Upper lobe of left lung (tissue), 6 donors: Measurements from ENCODE around the gene CD8A. TPM values are rescaled to one million over a fixed set of nuclear protein-coding genes. Genes with fewer than 3 reads are reported as not detected.

Experiments
- ATAC-seq, 2 donors: fragments of 200-7000 bp; cut with Tn5 transposase; one replicate each; pipeline ENCODE4 v1.9.1; 2022; ENCODE audit warnings: mild to moderate bottlenecking in 2 of 2, moderate library complexity in 2 of 2; ENCODE audit not compliant: low FRiP score in 2 of 2
- DNase-seq, 2 donors: peaks; one replicate each; pipeline ENCODE4 v3.0.0-alpha.2; 2019 to 2020
- H3K27ac ChIP-seq, 4 donors: fragments of 200-600 bp; sonication (generic); one replicate each; pipeline ENCODE4 v1.5.1; 2016 to 2019
- H3K27me3 ChIP-seq, 4 donors: fragments of 200-600 bp; sonication (generic); one replicate each; pipeline ENCODE4 v1.5.1; 2017 to 2019
- H3K36me3 ChIP-seq, 4 donors: fragments of 200-600 bp; sonication (generic); one replicate each; pipeline ENCODE4 v1.5.1; 2016 to 2019
- H3K4me1 ChIP-seq, 4 donors: fragments of 200-600 bp; sonication (generic); one replicate each; pipeline ENCODE4 v1.5.1; 2018 to 2019
- H3K4me3 ChIP-seq, 4 donors: fragments of 200-600 bp; sonication (generic); one replicate each; pipeline ENCODE4 v1.5.1; 2017 to 2019; ENCODE audit warnings: mild to moderate bottlenecking in 2 of 4, moderate library complexity in 1 of 4
- H3K9me3 ChIP-seq, 4 donors: fragments of 200-600 bp; sonication (generic); one replicate each; pipeline ENCODE4 v1.5.1; 2018 to 2019
- EP300 ChIP-seq, 4 donors: sonication (generic); formaldehyde crosslinking; IDR thresholded peaks; one replicate each; pipeline ENCODE4 v1.5.1; 2017; ENCODE audit warnings: antibody characterized with exemption in 4 of 4, control low read depth in 2 of 4
- POLR2A ChIP-seq, 4 donors: fragments of 450-650 bp; IDR thresholded peaks; one replicate each; pipeline ENCODE4 v1.5.1; 2016 to 2017; ENCODE audit warnings: antibody characterized with exemption in 4 of 4, mild to moderate bottlenecking in 2 of 4
- POLR2AphosphoS5 ChIP-seq, 2 donors: sonication (generic); formaldehyde crosslinking; IDR thresholded peaks; one replicate each; pipeline ENCODE4 v1.5.1; 2017; ENCODE audit warnings: antibody characterized with exemption in 2 of 2
- WGBS, 2 donors: methylation state at CpG; one replicate each; pipeline ENCODE4 v1.1.5; 2017 to 2018; 5-methylcytosine and 5-hydroxymethylcytosine counted together
- total RNA-seq, 6 donors: library from RNA; depleted of rRNA in 4 of 6; stranded (reverse); fragments of >200 nt in 4 of 6; gene quantifications; one replicate each; pipeline versions ENCODE4 v1.1.0 to v1.2.1, GENCODE V29; 2016 to 2021
- TF ChIP-seq, protein P1 (sequence below), 6 experiments: fragments of 450-650 bp in 4 of 6; fragments of 200-600 bp in 2 of 6; sonication (generic) in 2 of 6; IDR thresholded peaks; one replicate each; pipeline ENCODE4 v1.5.1; 2016 to 2019; ENCODE audit warnings: antibody characterized with exemption in 6 of 6
- donor health status: DM: no; HTN: no; CAD: no; lungs with moderate emphysema.
- donor health status: DM: no; HTN: yes; CAD: no; lungs with severe emphysema.

CD8A gene
- total RNA-seq, 6 donors from 2014 or later, result 4.1 to 5.6 (median 4.7) TPM

DNA sequence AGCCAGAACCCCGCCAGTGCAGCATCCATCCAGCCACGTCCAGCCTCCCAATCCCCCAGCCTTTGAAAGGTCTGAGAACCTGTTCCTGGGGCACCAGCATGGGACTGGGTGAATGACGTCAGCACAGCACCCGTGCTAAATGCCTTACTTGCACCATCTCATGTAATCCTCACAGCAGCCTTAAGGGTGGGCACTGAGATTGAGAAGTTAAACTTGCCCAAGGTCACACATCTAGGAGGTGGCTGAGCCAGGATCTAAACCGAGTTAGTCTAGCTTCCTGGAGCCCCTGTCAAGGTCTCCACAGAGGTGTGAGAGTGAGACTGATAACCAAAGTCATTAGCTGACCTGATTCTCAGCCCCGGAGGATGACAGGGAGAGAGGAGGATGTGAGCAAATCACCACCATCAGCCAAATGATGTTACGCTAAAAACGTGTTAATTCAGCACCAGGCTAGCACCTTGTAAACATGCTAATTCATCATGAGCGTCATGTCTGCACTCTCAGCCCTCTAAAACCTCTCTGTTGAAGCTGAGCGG, 4.6 kb downstream of the CD8A start:
- Histone ChIP-seq H3K4me1 (peaks cover 17 to 38% (median 26%) of the 10 kb centered on the region in 4 donors), H3K4me3 (no peak overlapping the region), H3K27me3 (peaks cover 3 to 26% (median 20%) of the 10 kb centered on the region in 4 donors), H3K27ac (peak overlapping the region in 1 of 4 donors; percentile 46), H3K36me3 (no peaks in the 10 kb centered on the region), H3K9me3 (no peaks in the 10 kb centered on the region)
- WGBS, 2 donors, result 57 to 67% methylated on average over 7 to 10 of the region's 10 CpGs
- TF ChIP-seq POLR2A (IDR thresholded peaks at IDR 0.05) (peak in 1 of 4 donors; percentile 16), POLR2AphosphoS5 (IDR thresholded peaks at IDR 0.05) (peak in 1 of 2 donors; percentile 15), EP300 (IDR thresholded peaks at IDR 0.05) (no peak)
- no peak for ATAC-seq
- DNase-seq, result no peak

DNA sequence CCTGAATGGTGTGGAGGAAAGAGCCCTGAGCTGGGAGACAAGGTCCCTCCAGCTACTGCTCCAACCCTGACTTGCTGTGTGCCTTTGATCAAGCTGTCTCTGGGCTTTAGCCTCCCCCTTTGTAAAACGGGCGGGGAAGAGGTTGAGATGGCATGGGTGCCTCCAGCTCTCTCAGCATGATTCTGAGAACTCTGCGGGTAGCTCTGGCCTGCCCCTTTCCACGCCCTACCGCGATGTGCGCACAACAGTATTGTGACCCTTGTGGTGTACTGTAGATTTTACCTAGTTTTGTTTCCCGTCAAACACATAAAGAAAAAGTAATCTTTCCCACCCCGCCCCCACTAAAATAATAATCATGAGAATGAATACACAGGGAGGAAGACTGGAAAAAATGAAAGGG, 5.3 kb downstream of the CD8A start:
- no peaks in the 10 kb centered on the region for H3K36me3 ChIP-seq
- H3K4me3 ChIP-seq, result no peak overlapping the region
- H3K27ac ChIP-seq, result peak overlapping the region in 1 of 4 donors; percentile 46
- no peak for DNase-seq
- WGBS, 2 donors, result 85 to 93% methylated on average over 9 of the region's 9 CpGs
- peaks cover 0 to 21% (median 15%) of the 10 kb centered on the region in 4 donors for H3K27me3 ChIP-seq
- no peaks in the 10 kb centered on the region for H3K9me3 ChIP-seq
- no peak for ATAC-seq
- TF ChIP-seq, protein P1, sequence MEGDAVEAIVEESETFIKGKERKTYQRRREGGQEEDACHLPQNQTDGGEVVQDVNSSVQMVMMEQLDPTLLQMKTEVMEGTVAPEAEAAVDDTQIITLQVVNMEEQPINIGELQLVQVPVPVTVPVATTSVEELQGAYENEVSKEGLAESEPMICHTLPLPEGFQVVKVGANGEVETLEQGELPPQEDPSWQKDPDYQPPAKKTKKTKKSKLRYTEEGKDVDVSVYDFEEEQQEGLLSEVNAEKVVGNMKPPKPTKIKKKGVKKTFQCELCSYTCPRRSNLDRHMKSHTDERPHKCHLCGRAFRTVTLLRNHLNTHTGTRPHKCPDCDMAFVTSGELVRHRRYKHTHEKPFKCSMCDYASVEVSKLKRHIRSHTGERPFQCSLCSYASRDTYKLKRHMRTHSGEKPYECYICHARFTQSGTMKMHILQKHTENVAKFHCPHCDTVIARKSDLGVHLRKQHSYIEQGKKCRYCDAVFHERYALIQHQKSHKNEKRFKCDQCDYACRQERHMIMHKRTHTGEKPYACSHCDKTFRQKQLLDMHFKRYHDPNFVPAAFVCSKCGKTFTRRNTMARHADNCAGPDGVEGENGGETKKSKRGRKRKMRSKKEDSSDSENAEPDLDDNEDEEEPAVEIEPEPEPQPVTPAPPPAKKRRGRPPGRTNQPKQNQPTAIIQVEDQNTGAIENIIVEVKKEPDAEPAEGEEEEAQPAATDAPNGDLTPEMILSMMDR (IDR thresholded peaks at IDR 0.05), result no peak
- TF ChIP-seq POLR2A (IDR thresholded peaks at IDR 0.05), result no peak
- no peak for TF ChIP-seq EP300 (IDR thresholded peaks at IDR 0.05)
- no peak for TF ChIP-seq POLR2AphosphoS5 (IDR thresholded peaks at IDR 0.05)
- peaks cover 12 to 32% (median 20%) of the 10 kb centered on the region in 4 donors for H3K4me1 ChIP-seq

DNA sequence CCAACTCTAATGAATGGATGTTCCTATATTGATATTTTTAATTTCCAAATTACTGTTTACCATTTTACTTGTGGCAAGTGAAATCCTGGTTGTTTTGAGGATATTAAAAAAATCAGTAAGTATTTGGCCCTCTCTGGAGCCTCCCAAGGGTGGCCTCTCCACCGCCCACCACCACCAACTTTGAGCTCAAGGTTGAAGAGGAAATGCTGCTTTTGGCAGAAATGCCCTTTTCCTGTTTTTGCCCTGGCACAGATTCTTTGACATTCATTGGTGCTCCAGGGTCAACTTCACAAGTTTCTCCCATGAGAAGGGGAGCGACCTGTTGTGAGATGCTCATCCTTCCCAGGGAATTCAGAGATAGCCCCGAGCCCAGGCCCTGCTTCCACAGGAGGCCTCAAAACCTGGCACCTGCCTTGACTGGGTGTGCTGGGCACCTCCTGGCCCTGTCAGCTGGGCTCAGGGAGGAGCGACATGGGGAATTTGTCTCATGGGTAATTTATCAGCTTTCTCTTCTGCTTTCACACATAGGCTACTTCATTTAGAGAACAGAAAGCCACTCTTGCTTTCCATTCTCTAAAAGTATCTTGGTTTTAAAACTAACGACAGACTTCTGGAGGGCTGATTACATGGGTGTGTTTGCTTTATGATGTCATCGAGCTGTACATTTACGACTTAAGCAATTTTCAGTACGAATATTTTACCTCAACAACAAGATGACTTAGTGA, 6.9 kb downstream of the CD8A start:
- TF ChIP-seq EP300 (IDR thresholded peaks at IDR 0.05), result no peak
- TF ChIP-seq POLR2A (IDR thresholded peaks at IDR 0.05), result no peak
- TF ChIP-seq, protein P1 (IDR thresholded peaks at IDR 0.05), result no peak
- no peak for TF ChIP-seq POLR2AphosphoS5 (IDR thresholded peaks at IDR 0.05)
- ATAC-seq (no peak), DNase-seq (no peak)
- Histone ChIP-seq H3K27me3 (peaks cover 0 to 4% (median 2%) of the 10 kb centered on the region in 4 donors), H3K27ac (no peak overlapping the region), H3K4me3 (no peak overlapping the region), H3K4me1 (peaks cover 0 to 15% (median 4%) of the 10 kb centered on the region in 4 donors), H3K9me3 (no peaks in the 10 kb centered on the region), H3K36me3 (no peaks in the 10 kb centered on the region)
- 74 to 75% methylated on average over 8 of the region's 8 CpGs for WGBS, 2 donors

DNA sequence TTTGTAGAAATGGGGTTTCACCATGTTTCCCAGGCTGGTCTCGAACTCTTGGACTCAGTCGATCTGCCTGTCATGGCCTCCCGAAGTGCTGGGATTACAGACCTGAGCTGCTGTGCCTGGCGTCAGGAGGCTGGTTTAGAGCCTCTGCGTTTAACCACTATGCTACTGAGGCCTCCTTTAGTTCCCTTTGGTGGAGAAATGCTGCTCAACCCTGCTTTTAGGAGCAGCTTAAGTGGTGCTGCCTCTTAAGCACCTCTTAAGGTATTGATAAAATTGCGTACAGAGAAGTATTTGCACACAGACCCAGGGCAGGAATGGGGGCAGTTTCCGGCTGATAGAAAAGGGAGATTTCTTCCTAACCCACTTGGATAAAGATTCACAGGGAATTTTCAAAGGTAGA, 8.0 kb downstream of the CD8A start:
- H3K4me3 ChIP-seq, result no peak overlapping the region
- no peak for DNase-seq
- H3K4me1 ChIP-seq, result peaks cover 0 to 9% (median 2%) of the 10 kb centered on the region in 4 donors
- no peaks in the 10 kb centered on the region for H3K9me3 ChIP-seq
- ATAC-seq, result no peak
- H3K27me3 ChIP-seq, result no peaks in the 10 kb centered on the region
- H3K36me3 ChIP-seq, result no peaks in the 10 kb centered on the region
- no peak overlapping the region for H3K27ac ChIP-seq
- TF ChIP-seq, protein P1 (IDR thresholded peaks at IDR 0.05), result no peak
- TF ChIP-seq POLR2A (IDR thresholded peaks at IDR 0.05) (no peak), POLR2AphosphoS5 (IDR thresholded peaks at IDR 0.05) (no peak), EP300 (IDR thresholded peaks at IDR 0.05) (no peak)
- 69 to 81% methylated on average over 7 of the region's 7 CpGs for WGBS, 2 donors

DNA sequence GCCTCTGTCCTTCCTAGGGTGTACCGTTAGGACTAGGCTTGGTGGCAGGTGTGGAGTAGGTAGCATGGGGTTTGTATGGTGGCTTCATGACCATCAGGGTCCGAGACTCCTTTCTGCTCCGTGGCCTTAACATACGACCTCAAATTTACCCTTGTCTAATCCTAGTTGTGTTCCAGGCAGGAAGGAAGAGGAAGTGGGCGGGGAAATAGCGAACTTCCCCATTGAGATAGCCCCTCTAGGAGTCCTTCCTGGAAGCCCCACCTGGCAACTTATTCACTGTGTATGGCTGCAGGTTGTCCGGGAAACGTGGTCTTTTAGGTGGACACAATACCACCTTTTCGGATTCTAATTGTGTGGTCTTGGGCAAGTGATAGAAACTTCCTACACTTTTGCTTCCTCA, 9.3 kb downstream of the CD8A start:
- H3K27me3 ChIP-seq, result no peaks in the 10 kb centered on the region
- DNase-seq (no peak), ATAC-seq (no peak)
- H3K4me1 ChIP-seq, result peaks cover 0 to 9% (median 2%) of the 10 kb centered on the region in 4 donors
- H3K9me3 ChIP-seq, result no peaks in the 10 kb centered on the region
- H3K27ac ChIP-seq, result no peak overlapping the region
- H3K36me3 ChIP-seq, result no peaks in the 10 kb centered on the region
- H3K4me3 ChIP-seq, result no peak overlapping the region
- TF ChIP-seq POLR2A (IDR thresholded peaks at IDR 0.05) (no peak), EP300 (IDR thresholded peaks at IDR 0.05) (no peak), POLR2AphosphoS5 (IDR thresholded peaks at IDR 0.05) (no peak)
- TF ChIP-seq, protein P1 (IDR thresholded peaks at IDR 0.05), result no peak
- 64 to 76% methylated on average over 9 of the region's 9 CpGs for WGBS, 2 donors
